Panc1 (cell line): Measurements from ENCODE around the gene ALDH1L2. TPM values are rescaled to one million over a fixed set of nuclear protein-coding genes. Genes with fewer than 3 reads are reported as not detected.

Source experiments
- ATAC-seq: fragments of 200-7000 bp; cut with Tn5 transposase; 2 replicates; pipeline ENCODE4 v1.9.1; 2020; ENCODE audit warnings: mild to moderate bottlenecking, moderate library complexity
- BruUV-seq: library from RNA; stranded (reverse); fragments of 400-500 nt; replicated peaks from 2 replicates; lab custom pipeline; 2021; lab: Mats Ljungman, UMichigan
- CTCF ChIA-PET: fragments of 300-600 bp; sonication (Branson Sonifier 250); formaldehyde crosslinking; loops from one replicate; lab custom pipeline; 2022; ENCODE audit warnings: antibody characterized with exemption; lab: Charles Lee
- POLR2A ChIA-PET: fragments of 300-600 bp; sonication (Branson Sonifier 250); formaldehyde crosslinking; loops from one replicate; lab custom pipeline; 2022; ENCODE audit warnings: antibody characterized with exemption; lab: Charles Lee
- DNase-seq: peaks from one replicate; pipeline ENCODE4 v3.0.0-alpha.2; 2010; ENCODE audit warnings: low read depth, low spot score
- H3K27ac ChIP-seq: 2 replicates; pipeline ENCODE4 v1.5.1; 2011; ENCODE audit warnings: mild to moderate bottlenecking, low read length, inconsistent platforms
- H3K27me3 ChIP-seq: fragments of 200-500 bp; sonication (Bioruptor generic); 2 replicates; pipeline ENCODE4 v1.6.0; 2014; ENCODE audit warnings: low read length, inconsistent platforms; ENCODE audit not compliant: control insufficient read depth, insufficient read depth
- H3K36me3 ChIP-seq: fragments of 200-500 bp; sonication (Bioruptor generic); 2 replicates; pipeline ENCODE4 v1.5.1; 2014; ENCODE audit warnings: inconsistent platforms, mild to moderate bottlenecking, low read length, moderate library complexity; ENCODE audit not compliant: control insufficient read depth, insufficient read depth
- H3K4me1 ChIP-seq: 2 replicates; pipeline ENCODE4 v1.5.1; 2011; ENCODE audit warnings: inconsistent platforms, mild to moderate bottlenecking, low read length, moderate library complexity; ENCODE audit not compliant: control insufficient read depth, insufficient read depth
- H3K4me3 ChIP-seq, 2 experiments: 2 replicates each; pipeline ENCODE4 v1.5.1; 2011 to 2012; ENCODE audit warnings: low read depth in 2 of 2, low read length in 2 of 2, mild to moderate bottlenecking in 2 of 2, inconsistent platforms in 1 of 2, moderate library complexity in 1 of 2
- H3K9me3 ChIP-seq: fragments of 200-500 bp; sonication (Bioruptor generic); 2 replicates; pipeline ENCODE4 v1.5.1; 2014; ENCODE audit warnings: low read depth, mild to moderate bottlenecking, inconsistent platforms, low read length, moderate library complexity; ENCODE audit not compliant: control insufficient read depth, insufficient read depth
- POLR2AphosphoS5 ChIP-seq: IDR thresholded peaks from 2 replicates; pipeline ENCODE4 v1.6.1; 2012; ENCODE audit warnings: mild to moderate bottlenecking, low read depth, low read length, moderate library complexity
- SIN3A ChIP-seq: IDR thresholded peaks from 2 replicates; pipeline ENCODE4 v1.6.1; 2012; ENCODE audit warnings: low read depth, mild to moderate bottlenecking, low read length, moderate library complexity, borderline replicate concordance; ENCODE audit not compliant: insufficient read depth
- TCF7L2 ChIP-seq: IDR thresholded peaks from 2 replicates; pipeline ENCODE4 v1.6.1; 2011; ENCODE audit warnings: mild to moderate bottlenecking, low read depth, low read length, inconsistent platforms
- in situ Hi-C: cut with HindIII; loops from 2 replicates; pipeline ENCODE4 v1.10.0; 2016; ENCODE audit warnings: low sequenced_read_pairs, low pct_unique_long_range_greater_than_20kb
- intact Hi-C: fragments of 100-400 bp; cut with micrococcal nuclease; formaldehyde crosslinking; loops from one replicate; pipeline ENCODE4 v1.10.0; 2022; ENCODE audit not compliant: unreplicated experiment
- total RNA-seq: library from RNA; stranded (reverse); gene quantifications from one replicate; pipeline ENCODE4 v1.2.1, GENCODE V29; 2021; ENCODE audit not compliant: unreplicated experiment
- TF ChIP-seq, protein P1 (sequence below), 2 experiments: IDR thresholded peaks; 2 replicates each; pipeline ENCODE4 v1.6.1; 2011 to 2012; ENCODE audit warnings: low read depth in 2 of 2, control low read depth in 1 of 2, low read length in 1 of 2, mild to moderate bottlenecking in 1 of 2, moderate library complexity in 1 of 2; ENCODE audit not compliant: insufficient read depth in 1 of 2
- TF ChIP-seq, protein P2 (sequence below): fragments of 450-650 bp; IDR thresholded peaks from 2 replicates; pipeline ENCODE4 v1.5.1; 2017; ENCODE audit warnings: mild to moderate bottlenecking

ALDH1L2 gene
- total RNA-seq, 1 experiment from 2014 or later: 2.2 TPM

GRCh38 chr12:105001476-105001875 is 82.8 kb downstream of the ALDH1L2 start:
- ATAC-seq (no peak), DNase-seq (no peak)
- Histone ChIP-seq H3K36me3 (peaks cover 17% of the 10 kb centered on the region), H3K27me3 (no peaks in the 10 kb centered on the region), H3K4me1 (no peaks in the 10 kb centered on the region), H3K27ac (no peak overlapping the region), H3K4me3 (no peak overlapping the region), H3K9me3 (no peaks in the 10 kb centered on the region)
- intact Hi-C loops (no loop called here), in situ Hi-C loops (no loop called here)
- TF ChIP-seq, protein P1, sequence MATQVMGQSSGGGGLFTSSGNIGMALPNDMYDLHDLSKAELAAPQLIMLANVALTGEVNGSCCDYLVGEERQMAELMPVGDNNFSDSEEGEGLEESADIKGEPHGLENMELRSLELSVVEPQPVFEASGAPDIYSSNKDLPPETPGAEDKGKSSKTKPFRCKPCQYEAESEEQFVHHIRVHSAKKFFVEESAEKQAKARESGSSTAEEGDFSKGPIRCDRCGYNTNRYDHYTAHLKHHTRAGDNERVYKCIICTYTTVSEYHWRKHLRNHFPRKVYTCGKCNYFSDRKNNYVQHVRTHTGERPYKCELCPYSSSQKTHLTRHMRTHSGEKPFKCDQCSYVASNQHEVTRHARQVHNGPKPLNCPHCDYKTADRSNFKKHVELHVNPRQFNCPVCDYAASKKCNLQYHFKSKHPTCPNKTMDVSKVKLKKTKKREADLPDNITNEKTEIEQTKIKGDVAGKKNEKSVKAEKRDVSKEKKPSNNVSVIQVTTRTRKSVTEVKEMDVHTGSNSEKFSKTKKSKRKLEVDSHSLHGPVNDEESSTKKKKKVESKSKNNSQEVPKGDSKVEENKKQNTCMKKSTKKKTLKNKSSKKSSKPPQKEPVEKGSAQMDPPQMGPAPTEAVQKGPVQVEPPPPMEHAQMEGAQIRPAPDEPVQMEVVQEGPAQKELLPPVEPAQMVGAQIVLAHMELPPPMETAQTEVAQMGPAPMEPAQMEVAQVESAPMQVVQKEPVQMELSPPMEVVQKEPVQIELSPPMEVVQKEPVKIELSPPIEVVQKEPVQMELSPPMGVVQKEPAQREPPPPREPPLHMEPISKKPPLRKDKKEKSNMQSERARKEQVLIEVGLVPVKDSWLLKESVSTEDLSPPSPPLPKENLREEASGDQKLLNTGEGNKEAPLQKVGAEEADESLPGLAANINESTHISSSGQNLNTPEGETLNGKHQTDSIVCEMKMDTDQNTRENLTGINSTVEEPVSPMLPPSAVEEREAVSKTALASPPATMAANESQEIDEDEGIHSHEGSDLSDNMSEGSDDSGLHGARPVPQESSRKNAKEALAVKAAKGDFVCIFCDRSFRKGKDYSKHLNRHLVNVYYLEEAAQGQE (IDR thresholded peaks at IDR 0.05; ENCODE audit: insufficient read depth in 1 of 2, low read depth in 2 of 2, low read length in 1 of 2): no peak
- no peak for TF ChIP-seq SIN3A
- TF ChIP-seq POLR2AphosphoS5: no peak
- POLR2A ChIA-PET: no interaction called here
- CTCF ChIA-PET: no interaction called here
- BruUV-seq: no TSS peak

DNA sequence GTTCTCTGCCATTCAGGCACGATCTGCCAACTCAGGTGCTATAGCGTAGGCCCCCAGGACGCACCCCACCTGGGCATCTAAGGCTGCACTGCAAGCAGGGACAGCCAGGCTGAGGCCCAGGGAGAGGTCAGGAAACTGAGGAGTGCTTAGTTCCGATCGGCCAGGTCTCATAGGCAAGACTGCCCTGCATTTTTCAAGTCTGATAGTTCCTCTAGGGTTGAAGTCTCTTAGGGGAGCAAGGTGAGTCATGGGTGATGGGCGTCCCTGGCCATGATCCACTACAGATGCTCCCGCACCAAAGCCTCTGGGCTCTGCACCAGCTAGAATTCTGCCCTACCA is 84.9 kb downstream of the ALDH1L2 start:
- intact Hi-C loops (no loop called here), in situ Hi-C loops (no loop called here)
- Histone ChIP-seq H3K27ac (no peak overlapping the region), H3K36me3 (peaks cover 22% of the 10 kb centered on the region), H3K4me1 (no peaks in the 10 kb centered on the region), H3K27me3 (no peaks in the 10 kb centered on the region), H3K9me3 (no peaks in the 10 kb centered on the region), H3K4me3 (no peak overlapping the region)
- CTCF ChIA-PET: no interaction called here
- TF ChIP-seq POLR2AphosphoS5 (no peak), TCF7L2 (no peak), SIN3A (no peak)
- TF ChIP-seq, protein P2, sequence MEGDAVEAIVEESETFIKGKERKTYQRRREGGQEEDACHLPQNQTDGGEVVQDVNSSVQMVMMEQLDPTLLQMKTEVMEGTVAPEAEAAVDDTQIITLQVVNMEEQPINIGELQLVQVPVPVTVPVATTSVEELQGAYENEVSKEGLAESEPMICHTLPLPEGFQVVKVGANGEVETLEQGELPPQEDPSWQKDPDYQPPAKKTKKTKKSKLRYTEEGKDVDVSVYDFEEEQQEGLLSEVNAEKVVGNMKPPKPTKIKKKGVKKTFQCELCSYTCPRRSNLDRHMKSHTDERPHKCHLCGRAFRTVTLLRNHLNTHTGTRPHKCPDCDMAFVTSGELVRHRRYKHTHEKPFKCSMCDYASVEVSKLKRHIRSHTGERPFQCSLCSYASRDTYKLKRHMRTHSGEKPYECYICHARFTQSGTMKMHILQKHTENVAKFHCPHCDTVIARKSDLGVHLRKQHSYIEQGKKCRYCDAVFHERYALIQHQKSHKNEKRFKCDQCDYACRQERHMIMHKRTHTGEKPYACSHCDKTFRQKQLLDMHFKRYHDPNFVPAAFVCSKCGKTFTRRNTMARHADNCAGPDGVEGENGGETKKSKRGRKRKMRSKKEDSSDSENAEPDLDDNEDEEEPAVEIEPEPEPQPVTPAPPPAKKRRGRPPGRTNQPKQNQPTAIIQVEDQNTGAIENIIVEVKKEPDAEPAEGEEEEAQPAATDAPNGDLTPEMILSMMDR: no peak
- TF ChIP-seq, protein P1 (IDR thresholded peaks at IDR 0.05; ENCODE audit: insufficient read depth in 1 of 2, low read depth in 2 of 2, low read length in 1 of 2): no peak
- ATAC-seq (no peak), DNase-seq (no peak)
- POLR2A ChIA-PET: no interaction called here
- no TSS peak for BruUV-seq
